Neural progenitor cell (in vitro differentiated cells): ENCODE measurements around the gene ARSJ.

Source experiments
- EZH2 ChIP-seq: fragments of 200-600 bp; sonication (generic); IDR thresholded peaks from 2 replicates; pipeline ENCODE4 v1.6.1; 2017; ENCODE audit warnings: antibody characterized with exemption, mild to moderate bottlenecking, moderate library complexity
- EZH2phosphoT487 ChIP-seq: fragments of 200-600 bp; sonication (generic); IDR thresholded peaks from 2 replicates; pipeline ENCODE4 v1.6.1; 2017; ENCODE audit warnings: antibody characterized with exemption
- TF ChIP-seq, protein P1 (sequence below): fragments of 200-600 bp; sonication (generic); IDR thresholded peaks from 2 replicates; pipeline ENCODE4 v1.5.1; 2017; ENCODE audit warnings: antibody characterized with exemption, mild to moderate bottlenecking

DNA sequence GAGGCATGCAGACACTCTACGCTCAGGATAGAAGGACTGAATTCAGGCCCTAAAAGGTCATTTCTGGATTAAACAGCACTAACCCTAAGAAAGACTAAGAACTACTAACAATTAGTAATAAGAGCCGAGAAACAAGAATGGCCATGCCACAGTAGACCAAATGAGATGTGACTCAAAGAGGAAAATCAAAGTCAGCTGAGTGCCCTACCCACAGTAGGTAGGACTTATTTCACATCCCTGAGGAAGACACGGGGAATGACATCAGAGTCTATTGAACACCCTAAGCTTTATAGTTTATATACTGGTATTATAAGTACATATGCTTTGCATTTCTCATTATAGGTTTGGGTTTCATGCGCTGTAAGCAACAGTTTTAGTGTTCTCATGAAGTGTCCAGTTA, 2.7 kb upstream of the ARSJ start:
- TF ChIP-seq EZH2 (no peak), EZH2phosphoT487 (no peak)
- TF ChIP-seq, protein P1, sequence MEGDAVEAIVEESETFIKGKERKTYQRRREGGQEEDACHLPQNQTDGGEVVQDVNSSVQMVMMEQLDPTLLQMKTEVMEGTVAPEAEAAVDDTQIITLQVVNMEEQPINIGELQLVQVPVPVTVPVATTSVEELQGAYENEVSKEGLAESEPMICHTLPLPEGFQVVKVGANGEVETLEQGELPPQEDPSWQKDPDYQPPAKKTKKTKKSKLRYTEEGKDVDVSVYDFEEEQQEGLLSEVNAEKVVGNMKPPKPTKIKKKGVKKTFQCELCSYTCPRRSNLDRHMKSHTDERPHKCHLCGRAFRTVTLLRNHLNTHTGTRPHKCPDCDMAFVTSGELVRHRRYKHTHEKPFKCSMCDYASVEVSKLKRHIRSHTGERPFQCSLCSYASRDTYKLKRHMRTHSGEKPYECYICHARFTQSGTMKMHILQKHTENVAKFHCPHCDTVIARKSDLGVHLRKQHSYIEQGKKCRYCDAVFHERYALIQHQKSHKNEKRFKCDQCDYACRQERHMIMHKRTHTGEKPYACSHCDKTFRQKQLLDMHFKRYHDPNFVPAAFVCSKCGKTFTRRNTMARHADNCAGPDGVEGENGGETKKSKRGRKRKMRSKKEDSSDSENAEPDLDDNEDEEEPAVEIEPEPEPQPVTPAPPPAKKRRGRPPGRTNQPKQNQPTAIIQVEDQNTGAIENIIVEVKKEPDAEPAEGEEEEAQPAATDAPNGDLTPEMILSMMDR: no peak
